A549 (cell line): ENCODE measurements around the gene SH3RF2.

Experiments used
- BHLHE40 ChIP-seq: IDR thresholded peaks from 2 replicates; pipeline ENCODE4 v1.6.1; 2012; ENCODE audit warnings: low read depth, low read length, inconsistent platforms
- CEBPB ChIP-seq, 2 experiments: fragments of >200 bp in 1 of 2; sonication (Bioruptor Twin) in 1 of 2; formaldehyde crosslinking in 1 of 2; IDR thresholded peaks; 2 replicates each; pipeline ENCODE4 v1.6.1; 2012 to 2016
- CTCF ChIP-seq: fragments of >200 bp; sonication (Bioruptor Twin); formaldehyde crosslinking; IDR thresholded peaks from 3 replicates; pipeline ENCODE4 v1.5.1; 2016
- EP300 ChIP-seq, 2 experiments: fragments of >200 bp; sonication (Bioruptor Twin); formaldehyde crosslinking; IDR thresholded peaks; 2 replicates in 1 of 2; 3 replicates in 1 of 2; pipeline ENCODE4 v1.6.1; 2016 to 2017
- HOXA7 ChIP-seq: fragments of 250-450 bp; sonication (Bioruptor Pico); IDR thresholded peaks from 2 replicates; pipeline ENCODE4 v1.5.0; 2020; ENCODE audit warnings: mild to moderate bottlenecking, moderate library complexity
- MAX ChIP-seq: IDR thresholded peaks from 2 replicates; pipeline ENCODE4 v1.6.1; 2012
- NFE2L2 ChIP-seq: fragments of 150-350 bp; conservative IDR thresholded peaks from 2 replicates; pipeline ENCODE4 v1.6.1; 2014; ENCODE audit warnings: low read length
- POLR2A ChIP-seq: IDR thresholded peaks from 2 replicates; pipeline ENCODE4 v1.6.1; 2012; ENCODE audit warnings: mild to moderate bottlenecking, low read length
- REST ChIP-seq: fragments of 200-600 bp; sonication (generic); IDR thresholded peaks from 2 replicates; pipeline ENCODE4 v1.6.1; 2016; ENCODE audit warnings: antibody characterized with exemption, mild to moderate bottlenecking, moderate library complexity
- TFCP2L1 ChIP-seq: fragments of 250-450 bp; sonication (Bioruptor Pico); IDR thresholded peaks from 2 replicates; pipeline ENCODE4 v1.5.0; 2021; ENCODE audit warnings: mild to moderate bottlenecking

- TF ChIP-seq CTCF (no peak), REST (no peak), BHLHE40 (no peak), NFE2L2 (no peak), POLR2A (no peak), MAX (no peak), TFCP2L1 (CRISPR knock-in tag) (no peak), EP300 (IDR thresholded peaks at IDR 0.05) (no peak), CEBPB (IDR thresholded peaks at IDR 0.05) (no peak), HOXA7 (CRISPR knock-in tag) (no peak)
Measured at GRCh38 chr5:145887217-145887616, 49.2 kb upstream of the SH3RF2 start.
